K562 (cell line): ENCODE measurements around the gene MCC. TPM values are rescaled to one million over a fixed set of nuclear protein-coding genes. Genes with fewer than 3 reads are reported as not detected.

ENCODE experiments used
- ATAC-seq: fragments of 200-7000 bp; cut with Tn5 transposase; 3 replicates; pipeline ENCODE4 v1.9.1; 2020; ENCODE audit warnings: moderate library complexity
- BruUV-seq: library from RNA; stranded (reverse); fragments of 400-500 nt; replicated peaks from 2 replicates; lab custom pipeline; 2021; lab: Mats Ljungman, UMichigan
- CTCF ChIA-PET: fragments of 300-600 bp; formaldehyde crosslinking; extraction: SDS; loops from one replicate; lab custom pipeline; 2021; ENCODE audit warnings: low intra/inter-chr PET ratio; lab: Yijun Ruan, JAX
- POLR2A ChIA-PET: fragments of 300-600, 350-650 bp; sonication (Branson Sonifier 250); formaldehyde crosslinking; extraction: SDS; loops from one replicate; lab custom pipeline; 2021; ENCODE audit warnings: antibody characterized with exemption, inconsistent platforms; lab: Yijun Ruan, JAX
- DNase-seq, 4 experiments: peaks; one replicate each; pipeline versions ENCODE4 v3.0.0 to v3.0.0-alpha.2; 2011 to 2018; ENCODE audit warnings: low spot score in 3 of 4, mixed read lengths in 3 of 4; ENCODE audit errors: extremely low read depth in 1 of 4
- FAIRE-seq: peaks from 2 replicates; lab custom pipeline; 2011; peaks lifted over from hg19 to GRCh38; lab: Jason Lieb, UNC
- H2AFZ ChIP-seq: 2 replicates; pipeline ENCODE4 v1.6.0; 2011; ENCODE audit warnings: low read depth, low read length, control low read depth, inconsistent platforms
- H3K27ac ChIP-seq: fragments of 200-600 bp; 3 replicates; pipeline ENCODE4 v1.8.0; 2011; ENCODE audit warnings: low read depth, mild to moderate bottlenecking, control low read depth, inconsistent platforms, low read length, moderate library complexity, mixed read lengths; ENCODE audit errors: extremely low read depth
- H3K27me3 ChIP-seq, 2 experiments: fragments of 300-600 bp in 1 of 2; 2 replicates in 1 of 2; 3 replicates in 1 of 2; pipeline versions ENCODE4 v1.6.0 to v1.8.0; 2011; ENCODE audit warnings: inconsistent platforms in 2 of 2, low read length in 2 of 2, mild to moderate bottlenecking in 1 of 2, mixed read lengths in 1 of 2, moderate library complexity in 1 of 2; ENCODE audit not compliant: control insufficient read depth in 2 of 2, insufficient read depth in 2 of 2
- H3K36me3 ChIP-seq: fragments of 300-600 bp; 3 replicates; pipeline ENCODE4 v1.8.0; 2011; ENCODE audit warnings: mild to moderate bottlenecking, low read length, inconsistent platforms; ENCODE audit not compliant: control insufficient read depth, insufficient read depth
- H3K4me1 ChIP-seq, 2 experiments: fragments of 200-600 bp in 1 of 2; replicated peaks in 1 of 2; 2 replicates in 1 of 2; 3 replicates in 1 of 2; pipeline versions ENCODE4 v1.5.1 to v1.8.0; 2011; ENCODE audit warnings: inconsistent platforms in 2 of 2, low read length in 2 of 2, mild to moderate bottlenecking in 1 of 2, mixed read lengths in 1 of 2, moderate library complexity in 1 of 2; ENCODE audit not compliant: control insufficient read depth in 2 of 2, insufficient read depth in 2 of 2
- H3K4me2 ChIP-seq: 2 replicates; pipeline ENCODE4 v1.6.1; 2011; ENCODE audit warnings: low read length, control low read depth, inconsistent platforms, mixed read lengths; ENCODE audit not compliant: insufficient read depth
- H3K4me3 ChIP-seq: fragments of 200-600 bp; sonication (generic), shearing (Covaris generic); 2 replicates; pipeline ENCODE4 v1.5.1; 2016; ENCODE audit warnings: control low read depth, inconsistent platforms
- H3K79me2 ChIP-seq: fragments of 200-600 bp; 3 replicates; pipeline ENCODE4 v1.8.0; 2011; ENCODE audit warnings: low read length, inconsistent platforms; ENCODE audit not compliant: control insufficient read depth, insufficient read depth
- H3K9ac ChIP-seq, 2 experiments: 2 replicates each; pipeline versions ENCODE4 v1.6.0 to v1.6.1; 2011; ENCODE audit warnings: low read depth in 2 of 2, low read length in 2 of 2, control low read depth in 1 of 2, inconsistent platforms in 1 of 2, mild to moderate bottlenecking in 1 of 2, mixed read lengths in 1 of 2; ENCODE audit not compliant: insufficient read depth in 1 of 2
- H3K9me1 ChIP-seq: one replicate; pipeline ENCODE4 v1.6.0; 2011; ENCODE audit warnings: inconsistent platforms, mild to moderate bottlenecking, low read length, moderate library complexity; ENCODE audit not compliant: control insufficient read depth, insufficient read depth
- H3K9me3 ChIP-seq: replicated peaks from 2 replicates; pipeline ENCODE4 v1.5.1; 2011; ENCODE audit warnings: low read depth, low read length, inconsistent platforms; ENCODE audit not compliant: control insufficient read depth, insufficient read depth
- H4K20me1 ChIP-seq: replicated peaks from 2 replicates; pipeline ENCODE4 v1.6.1; 2011; ENCODE audit warnings: low read length, inconsistent platforms, mixed read lengths; ENCODE audit not compliant: control insufficient read depth, insufficient read depth
- ATF6 ChIP-seq: sonication (generic); formaldehyde crosslinking; IDR thresholded peaks from 2 replicates; pipeline ENCODE4 v1.4.0; 2020; ENCODE audit warnings: mild to moderate bottlenecking, missing genetic modification reagents
- FOSL1 ChIP-seq: fragments of 200-800 bp; sonication (Bioruptor generic); conservative IDR thresholded peaks from 2 replicates; pipeline ENCODE4 v1.6.1; 2016; ENCODE audit warnings: missing genetic modification characterization, missing compliant biosample characterization
- GATAD2B ChIP-seq: fragments of 450-650 bp; IDR thresholded peaks from 2 replicates; pipeline ENCODE4 v1.6.1; 2017; ENCODE audit warnings: mild to moderate bottlenecking, borderline replicate concordance
- HEY1 ChIP-seq: fragments of 250-450 bp; sonication (Bioruptor Pico); IDR thresholded peaks from 2 replicates; pipeline ENCODE4 v1.5.0; 2020; ENCODE audit warnings: mild to moderate bottlenecking, moderate library complexity, borderline replicate concordance
- LCOR ChIP-seq: sonication (generic); formaldehyde crosslinking; IDR thresholded peaks from 2 replicates; pipeline ENCODE4 v1.8.0; 2022; ENCODE audit warnings: mild to moderate bottlenecking, missing genetic modification reagents
- PYGO2 ChIP-seq: fragments of 450-650 bp; IDR thresholded peaks from 2 replicates; pipeline ENCODE4 v1.6.1; 2016; ENCODE audit warnings: mild to moderate bottlenecking, missing genetic modification characterization, moderate library complexity, missing compliant biosample characterization
- ZNF24 ChIP-seq: fragments of 450-650 bp; IDR thresholded peaks from 2 replicates; pipeline ENCODE4 v1.6.1; 2016
- ZSCAN29 ChIP-seq: fragments of 450-650 bp; IDR thresholded peaks from 2 replicates; pipeline ENCODE4 v1.6.1; 2017
- WGBS: fragments of 100-300 bp; shearing (Covaris generic); methylation state at CpG from one replicate; pipeline ENCODE4 v1.1.6; 2016; ENCODE audit warnings: low coverage, mixed read lengths; ENCODE audit not compliant: insufficient coverage; ENCODE audit errors: missing lambda C conversion rate; 5-methylcytosine and 5-hydroxymethylcytosine counted together
- in situ Hi-C: fragments of 300-500 bp; cut with MboI; formaldehyde crosslinking; loops from 4 replicates; pipeline ENCODE4 v1.15.0; 2018; ENCODE audit warnings: inconsistent platforms, mixed read lengths
- intact Hi-C: fragments of 100-400 bp; cut with micrococcal nuclease; formaldehyde crosslinking; loops from 2 replicates; pipeline ENCODE4 v1.14.2; 2022
- polyA plus RNA-seq, 8 experiments: library from polyadenylated mRNA; depleted of rRNA in 4 of 8; stranded (reverse) in 5 of 8; unstranded in 3 of 8; fragments of >200 nt; fragmentation: Nextera tagmentation in 2 of 8; fragmentation: Illumina TruSeq in 1 of 8; extraction: Ambion mirVana in 2 of 8; extraction: Trizol in 1 of 8; gene quantifications; 2 replicates each; pipeline versions ENCODE4 v1.2.1 to v1.2.3, GENCODE V29; 2011 to 2014; ENCODE audit warnings: inconsistent platforms in 1 of 8, missing spikeins in 1 of 8
- total RNA-seq, 7 experiments: library from RNA; depleted of rRNA in 6 of 7; stranded (reverse); fragments of >200 nt in 6 of 7; fragmentation: Illumina TruSeq in 2 of 7; extraction: Trizol in 2 of 7; gene quantifications; 2 replicates each; pipeline versions ENCODE4 v1.2.1 to v1.2.3, GENCODE V29; 2011 to 2021; ENCODE audit warnings: low replicate concordance in 1 of 7

MCC gene
- total and polyA plus RNA-seq, 9 of the 15 experiments (the other 6 are each of a cell fraction or from before 2014, with no cell fraction given): 0.04 to 0.24 (median 0.06) TPM; not detected in 1

DNA sequence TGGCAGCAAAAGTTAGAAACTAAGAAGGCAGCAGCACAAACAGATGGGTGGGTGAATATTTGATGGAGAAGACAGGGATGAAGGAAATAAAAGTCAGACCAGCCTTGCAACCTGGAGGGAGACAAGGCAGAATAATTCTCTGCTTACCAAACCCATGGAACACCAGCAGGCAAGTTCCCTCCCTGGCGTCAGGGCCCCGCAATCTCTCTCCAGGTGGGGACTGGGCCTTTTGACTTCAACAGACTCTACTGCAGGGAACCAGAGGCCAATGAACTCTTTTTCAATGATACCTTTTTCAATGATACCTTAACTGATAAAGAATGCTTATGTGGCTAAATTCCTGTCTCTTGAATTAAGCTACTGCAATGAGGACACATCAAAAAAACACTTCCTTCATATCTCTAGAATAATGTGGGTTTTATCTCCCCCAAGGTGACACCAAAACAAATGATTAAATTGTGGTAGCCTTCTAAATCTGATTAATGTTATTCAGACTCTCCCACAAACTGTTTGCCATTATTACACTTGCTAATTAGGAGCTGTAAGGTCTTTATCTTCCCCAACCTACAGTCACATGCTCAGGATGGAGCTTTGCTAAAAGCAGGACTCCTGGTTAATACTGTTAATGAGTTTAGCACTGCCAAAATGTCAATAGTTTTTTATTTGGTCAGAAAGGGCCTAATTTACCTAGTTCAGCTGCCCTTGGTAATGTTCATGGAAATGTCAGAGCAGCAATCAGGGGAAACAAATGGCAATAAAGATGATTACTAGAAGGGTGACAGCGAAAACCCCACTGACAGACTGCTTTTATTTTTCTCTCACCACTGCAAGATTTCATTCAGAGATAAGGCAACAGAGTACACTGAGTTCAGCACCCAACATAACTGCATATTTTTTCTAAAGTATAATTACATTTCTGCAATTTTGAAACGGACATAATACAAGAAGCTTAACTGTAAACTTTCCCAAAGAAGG, 218.9 kb downstream of the MCC start:
- Histone ChIP-seq H3K27me3 (no peaks in the 10 kb centered on the region), H3K36me3 (no peaks in the 10 kb centered on the region), H3K27ac (no peak overlapping the region), H4K20me1 (no peaks in the 10 kb centered on the region), H3K79me2 (no peaks in the 10 kb centered on the region), H3K4me2 (no peak overlapping the region), H3K9me1 (no peaks in the 10 kb centered on the region), H3K4me3 (no peak overlapping the region), H3K4me1 (no peaks in the 10 kb centered on the region), H3K9me3 (no peaks in the 10 kb centered on the region), H2AFZ (no peak overlapping the region), H3K9ac (no peak overlapping the region)
- TF ChIP-seq ZNF24 (no peak), HEY1 (CRISPR knock-in tag) (no peak), PYGO2 (no peak), LCOR (CRISPR knock-in tag) (no peak), ATF6 (no peak), ZSCAN29 (no peak), GATAD2B (no peak), FOSL1 (tag) (no peak)
- FAIRE-seq (peak; percentile 15), DNase-seq (no peak), ATAC-seq (no peak)
- WGBS: 0% methylated on average over 4 of the region's 4 CpGs
- in situ Hi-C loops (no loop called here), intact Hi-C loops (no loop called here)
- BruUV-seq: no TSS peak
- POLR2A ChIA-PET: interaction anchor here (1.7 kb wide), 1 partner anchor 9 kb away, joined by 6 read pairs; no protein-coding TSS in a partner anchor
- CTCF ChIA-PET: interaction anchor here (0.5 kb wide), 1 partner anchor 11 kb away, joined by 3 read pairs; no protein-coding TSS in a partner anchor
